Ovary (tissue), 3 donors: ENCODE results near the gene GPAM.

Experiments
- EP300 ChIP-seq: sonication (generic); formaldehyde crosslinking; IDR thresholded peaks from one replicate; pipeline ENCODE4 v1.6.1; 2017; ENCODE audit warnings: antibody characterized with exemption
- POLR2A ChIP-seq: fragments of 450-650 bp; IDR thresholded peaks from one replicate; pipeline ENCODE4 v1.6.1; 2017; ENCODE audit warnings: antibody characterized with exemption, mild to moderate bottlenecking, moderate library complexity
- TF ChIP-seq, protein P1 (sequence below), 3 donors: fragments of 450-650 bp in 2 of 3; fragments of 200-600 bp in 1 of 3; IDR thresholded peaks; one replicate each; pipeline versions ENCODE4 v1.5.1 to v1.8.0; 2016 to 2022; ENCODE audit warnings: antibody characterized with exemption in 3 of 3, mild to moderate bottlenecking in 1 of 3
- donor health status: DM: no; HTN: no; CAD: no.

DNA sequence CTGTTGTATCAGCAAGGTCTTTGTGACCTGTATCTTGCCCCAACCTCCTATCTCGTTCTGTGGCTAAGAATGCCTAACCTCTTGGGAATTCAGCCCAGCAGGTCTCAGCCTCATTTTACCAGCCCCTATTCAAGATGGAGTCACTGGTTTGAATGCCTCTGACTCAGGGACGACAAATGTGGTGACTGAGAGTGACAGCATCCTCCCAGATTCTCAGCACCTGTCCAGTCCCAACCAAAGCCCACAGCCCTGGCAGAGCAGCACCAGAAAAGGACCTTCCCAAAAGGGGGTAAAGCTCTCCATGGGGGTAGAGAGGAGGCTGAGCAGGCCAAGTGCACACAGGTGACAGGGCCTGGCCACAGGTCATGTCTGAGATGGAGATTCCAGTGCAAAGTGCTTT lies 35.4 kb upstream of the GPAM start:
- no peak for TF ChIP-seq POLR2A
- TF ChIP-seq, protein P1, sequence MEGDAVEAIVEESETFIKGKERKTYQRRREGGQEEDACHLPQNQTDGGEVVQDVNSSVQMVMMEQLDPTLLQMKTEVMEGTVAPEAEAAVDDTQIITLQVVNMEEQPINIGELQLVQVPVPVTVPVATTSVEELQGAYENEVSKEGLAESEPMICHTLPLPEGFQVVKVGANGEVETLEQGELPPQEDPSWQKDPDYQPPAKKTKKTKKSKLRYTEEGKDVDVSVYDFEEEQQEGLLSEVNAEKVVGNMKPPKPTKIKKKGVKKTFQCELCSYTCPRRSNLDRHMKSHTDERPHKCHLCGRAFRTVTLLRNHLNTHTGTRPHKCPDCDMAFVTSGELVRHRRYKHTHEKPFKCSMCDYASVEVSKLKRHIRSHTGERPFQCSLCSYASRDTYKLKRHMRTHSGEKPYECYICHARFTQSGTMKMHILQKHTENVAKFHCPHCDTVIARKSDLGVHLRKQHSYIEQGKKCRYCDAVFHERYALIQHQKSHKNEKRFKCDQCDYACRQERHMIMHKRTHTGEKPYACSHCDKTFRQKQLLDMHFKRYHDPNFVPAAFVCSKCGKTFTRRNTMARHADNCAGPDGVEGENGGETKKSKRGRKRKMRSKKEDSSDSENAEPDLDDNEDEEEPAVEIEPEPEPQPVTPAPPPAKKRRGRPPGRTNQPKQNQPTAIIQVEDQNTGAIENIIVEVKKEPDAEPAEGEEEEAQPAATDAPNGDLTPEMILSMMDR (IDR thresholded peaks at IDR 0.05) = no peak
- no peak for TF ChIP-seq EP300
